GM18508 (cell line): ENCODE measurements around the gene GOLGA6L2.
"Not testable (repeated sequence)": the region's sequence is repeated elsewhere in the genome, so short reads cannot be mapped to it uniquely, and the experiment has no call there.

Experiments used
- ATAC-seq: cut with Tn5 transposase; IDR thresholded peaks from one replicate; pipeline ENCODE4 v1.9.1; 2021; ENCODE audit warnings: moderate number of reproducible peaks; ENCODE audit not compliant: insufficient read depth, unreplicated experiment

Gene GOLGA6L2

GRCh38 chr15:23447107-23447500, at the start of gene GOLGA6L2:
Gene GOLGA6L2 (minus strand): TSS chr15:23447243. CDS start chr15:23447181, 62 bp downstream.
- ATAC-seq: no peak

- no peak for ATAC-seq
These were observed 37.8 kb upstream of the GOLGA6L2 start for GRCh38 chr15:23484870-23485269.

- ATAC-seq: no peak
These were observed 36.8 kb upstream of the GOLGA6L2 start for GRCh38 chr15:23483821-23484299.

GRCh38 chr15:23482764-23483489, 35.9 kb upstream of the GOLGA6L2 start:
- ATAC-seq: no peak

- ATAC-seq: no peak
These were observed 35.2 kb upstream of the GOLGA6L2 start for GRCh38 chr15:23482228-23482627.

- ATAC-seq: no peak
These were observed 30.9 kb upstream of the GOLGA6L2 start for GRCh38 chr15:23477920-23478319.

GRCh38 chr15:23472678-23473077, 25.6 kb upstream of the GOLGA6L2 start:
- no peak for ATAC-seq

GRCh38 chr15:23472033-23472432, 25.0 kb upstream of the GOLGA6L2 start:
- ATAC-seq: no peak

GRCh38 chr15:23467110-23467600, 20.1 kb upstream of the GOLGA6L2 start:
- ATAC-seq: no peak

- no peak for ATAC-seq
These were observed 10.8 kb upstream of the GOLGA6L2 start for GRCh38 chr15:23457890-23458289.

GRCh38 chr15:23446215-23447106, 582 bp downstream of the GOLGA6L2 start:
- no peak for ATAC-seq

GRCh38 chr15:23444269-23444668, 2.8 kb downstream of the GOLGA6L2 start:
- no peak for ATAC-seq

GRCh38 chr15:23441204-23441603, 5.8 kb downstream of the GOLGA6L2 start:
- ATAC-seq: no peak

- ATAC-seq: no peak
These were observed 6.4 kb downstream of the GOLGA6L2 start for GRCh38 chr15:23440596-23440995.

GRCh38 chr15:23439513-23439912, 7.5 kb downstream of the GOLGA6L2 start:
- no peak for ATAC-seq

GRCh38 chr15:23438816-23439466, 8.1 kb downstream of the GOLGA6L2 start:
- ATAC-seq: no peak

- no peak for ATAC-seq
These were observed 9.4 kb downstream of the GOLGA6L2 start for GRCh38 chr15:23437673-23438072.

- no peak for ATAC-seq
These were observed 9.9 kb downstream of the GOLGA6L2 start for GRCh38 chr15:23437146-23437545.

GRCh38 chr15:23436421-23436820, 10.6 kb downstream of the GOLGA6L2 start:
- no peak for ATAC-seq

GRCh38 chr15:23434699-23435098, 12.3 kb downstream of the GOLGA6L2 start:
- ATAC-seq: not testable (repeated sequence)

- ATAC-seq: not testable (repeated sequence)
These were observed 21.7 kb downstream of the GOLGA6L2 start for GRCh38 chr15:23425327-23425726.
